K562 (cell line): ENCODE data around the gene NLRX1. TPM values are rescaled to one million over a fixed set of nuclear protein-coding genes. Genes with fewer than 3 reads are reported as not detected.
A peak's percentile ranks its signal among the peaks of the same experiment; 100 is the strongest.

Experiments used
- ATAC-seq: fragments of 200-7000 bp; cut with Tn5 transposase; 3 replicates; pipeline ENCODE4 v1.9.1; 2020; ENCODE audit warnings: moderate library complexity
- BruUV-seq: library from RNA; stranded (reverse); fragments of 400-500 nt; replicated peaks from 2 replicates; lab custom pipeline; 2021; lab: Mats Ljungman, UMichigan
- CTCF ChIA-PET: fragments of 300-600 bp; formaldehyde crosslinking; extraction: SDS; loops from one replicate; lab custom pipeline; 2021; ENCODE audit warnings: low intra/inter-chr PET ratio; lab: Yijun Ruan, JAX
- POLR2A ChIA-PET: fragments of 300-600, 350-650 bp; sonication (Branson Sonifier 250); formaldehyde crosslinking; extraction: SDS; loops from one replicate; lab custom pipeline; 2021; ENCODE audit warnings: antibody characterized with exemption, inconsistent platforms; lab: Yijun Ruan, JAX
- DNase-seq, 4 experiments: peaks; one replicate each; pipeline versions ENCODE4 v3.0.0 to v3.0.0-alpha.2; 2011 to 2018; ENCODE audit warnings: low spot score in 3 of 4, mixed read lengths in 3 of 4; ENCODE audit errors: extremely low read depth in 1 of 4
- FAIRE-seq: peaks from 2 replicates; lab custom pipeline; 2011; peaks lifted over from hg19 to GRCh38; lab: Jason Lieb, UNC
- H2AFZ ChIP-seq: 2 replicates; pipeline ENCODE4 v1.6.0; 2011; ENCODE audit warnings: low read depth, low read length, control low read depth, inconsistent platforms
- H3K27ac ChIP-seq: fragments of 200-600 bp; 3 replicates; pipeline ENCODE4 v1.8.0; 2011; ENCODE audit warnings: low read depth, mild to moderate bottlenecking, control low read depth, inconsistent platforms, low read length, moderate library complexity, mixed read lengths; ENCODE audit errors: extremely low read depth
- H3K27me3 ChIP-seq, 2 experiments: fragments of 300-600 bp in 1 of 2; 2 replicates in 1 of 2; 3 replicates in 1 of 2; pipeline versions ENCODE4 v1.6.0 to v1.8.0; 2011; ENCODE audit warnings: inconsistent platforms in 2 of 2, low read length in 2 of 2, mild to moderate bottlenecking in 1 of 2, mixed read lengths in 1 of 2, moderate library complexity in 1 of 2; ENCODE audit not compliant: control insufficient read depth in 2 of 2, insufficient read depth in 2 of 2
- H3K36me3 ChIP-seq: fragments of 300-600 bp; 3 replicates; pipeline ENCODE4 v1.8.0; 2011; ENCODE audit warnings: mild to moderate bottlenecking, low read length, inconsistent platforms; ENCODE audit not compliant: control insufficient read depth, insufficient read depth
- H3K4me1 ChIP-seq, 2 experiments: fragments of 200-600 bp in 1 of 2; replicated peaks in 1 of 2; 2 replicates in 1 of 2; 3 replicates in 1 of 2; pipeline versions ENCODE4 v1.5.1 to v1.8.0; 2011; ENCODE audit warnings: inconsistent platforms in 2 of 2, low read length in 2 of 2, mild to moderate bottlenecking in 1 of 2, mixed read lengths in 1 of 2, moderate library complexity in 1 of 2; ENCODE audit not compliant: control insufficient read depth in 2 of 2, insufficient read depth in 2 of 2
- H3K4me2 ChIP-seq: 2 replicates; pipeline ENCODE4 v1.6.1; 2011; ENCODE audit warnings: low read length, control low read depth, inconsistent platforms, mixed read lengths; ENCODE audit not compliant: insufficient read depth
- H3K4me3 ChIP-seq: fragments of 200-600 bp; sonication (generic), shearing (Covaris generic); 2 replicates; pipeline ENCODE4 v1.5.1; 2016; ENCODE audit warnings: control low read depth, inconsistent platforms
- H3K79me2 ChIP-seq: fragments of 200-600 bp; 3 replicates; pipeline ENCODE4 v1.8.0; 2011; ENCODE audit warnings: low read length, inconsistent platforms; ENCODE audit not compliant: control insufficient read depth, insufficient read depth
- H3K9ac ChIP-seq, 2 experiments: 2 replicates each; pipeline versions ENCODE4 v1.6.0 to v1.6.1; 2011; ENCODE audit warnings: low read depth in 2 of 2, low read length in 2 of 2, control low read depth in 1 of 2, inconsistent platforms in 1 of 2, mild to moderate bottlenecking in 1 of 2, mixed read lengths in 1 of 2; ENCODE audit not compliant: insufficient read depth in 1 of 2
- H3K9me1 ChIP-seq: one replicate; pipeline ENCODE4 v1.6.0; 2011; ENCODE audit warnings: inconsistent platforms, mild to moderate bottlenecking, low read length, moderate library complexity; ENCODE audit not compliant: control insufficient read depth, insufficient read depth
- H3K9me3 ChIP-seq: replicated peaks from 2 replicates; pipeline ENCODE4 v1.5.1; 2011; ENCODE audit warnings: low read depth, low read length, inconsistent platforms; ENCODE audit not compliant: control insufficient read depth, insufficient read depth
- H4K20me1 ChIP-seq: replicated peaks from 2 replicates; pipeline ENCODE4 v1.6.1; 2011; ENCODE audit warnings: low read length, inconsistent platforms, mixed read lengths; ENCODE audit not compliant: control insufficient read depth, insufficient read depth
- BCLAF1 ChIP-seq, 2 experiments: fragments of 450-650 bp in 1 of 2; IDR thresholded peaks; 2 replicates each; pipeline ENCODE4 v1.6.1; 2011 to 2017; ENCODE audit warnings: low read depth in 2 of 2, antibody characterized with exemption in 1 of 2, borderline replicate concordance in 1 of 2, low read length in 1 of 2, mild to moderate bottlenecking in 1 of 2, mixed read lengths in 1 of 2; ENCODE audit not compliant: control insufficient read depth in 1 of 2
- BRF1 ChIP-seq: IDR thresholded peaks from 3 replicates; pipeline ENCODE4 v1.6.1; 2011; ENCODE audit warnings: borderline replicate concordance, mild to moderate bottlenecking; ENCODE audit not compliant: insufficient read length; ENCODE audit errors: extremely low read depth
- C11orf30 ChIP-seq: fragments of 450-650 bp; IDR thresholded peaks from 2 replicates; pipeline ENCODE4 v1.6.1; 2016; ENCODE audit warnings: low read depth, mild to moderate bottlenecking
- CBFA2T2 ChIP-seq: fragments of 450-650 bp; conservative IDR thresholded peaks from 2 replicates; pipeline ENCODE4 v1.6.1; 2017; ENCODE audit warnings: mild to moderate bottlenecking
- HMG20A ChIP-seq: fragments of 450-650 bp; formaldehyde crosslinking; conservative IDR thresholded peaks from 2 replicates; pipeline ENCODE4 v1.4.0; 2020; ENCODE audit warnings: mild to moderate bottlenecking, mixed read lengths
- KLF10 ChIP-seq: fragments of 250-450 bp; sonication (Bioruptor Pico); IDR thresholded peaks from 2 replicates; pipeline ENCODE4 v1.6.1; 2021; ENCODE audit warnings: matching md5 sums
- NCOA1 ChIP-seq: fragments of 450-650 bp; IDR thresholded peaks from 2 replicates; pipeline ENCODE4 v1.6.1; 2016; ENCODE audit warnings: low read depth
- POLR3A ChIP-seq: IDR thresholded peaks from 2 replicates; pipeline ENCODE4 v1.6.1; 2011; ENCODE audit warnings: borderline replicate concordance, mild to moderate bottlenecking, moderate library complexity; ENCODE audit not compliant: insufficient read length, insufficient read depth; ENCODE audit errors: extremely low read depth
- RAD51 ChIP-seq: fragments of 450-650 bp; IDR thresholded peaks from 2 replicates; pipeline ENCODE4 v1.7.1; 2016; ENCODE audit warnings: low read depth, mild to moderate bottlenecking, borderline replicate concordance
- SIN3B ChIP-seq: fragments of 450-650 bp; IDR thresholded peaks from 2 replicates; pipeline ENCODE4 v1.6.1; 2017; ENCODE audit warnings: low read depth, mild to moderate bottlenecking, moderate library complexity
- TFE3 ChIP-seq: fragments of 450-650 bp; formaldehyde crosslinking; IDR thresholded peaks from 2 replicates; pipeline ENCODE4 v1.4.0; 2020; ENCODE audit warnings: mild to moderate bottlenecking, mixed read lengths
- TOE1 ChIP-seq, 2 experiments: fragments of 450-650 bp in 1 of 2; sonication (generic) in 1 of 2; formaldehyde crosslinking in 1 of 2; IDR thresholded peaks; 2 replicates each; pipeline versions ENCODE4 v1.7.1 to v1.8.0; 2016 to 2022; ENCODE audit warnings: borderline replicate concordance in 2 of 2, mild to moderate bottlenecking in 2 of 2, antibody characterized with exemption in 1 of 2, inconsistent platforms in 1 of 2, low read depth in 1 of 2, missing genetic modification reagents in 1 of 2, moderate library complexity in 1 of 2
- USF1 ChIP-seq: sonication (generic); formaldehyde crosslinking; IDR thresholded peaks from 2 replicates; pipeline ENCODE4 v1.9.0; 2022; ENCODE audit warnings: mild to moderate bottlenecking, missing genetic modification reagents
- USF2 ChIP-seq: sonication (generic); formaldehyde crosslinking; IDR thresholded peaks from 2 replicates; pipeline ENCODE4 v1.5.0; 2020; ENCODE audit warnings: missing genetic modification reagents
- ZNF551 ChIP-seq: fragments of 250-450 bp; sonication (Bioruptor Pico); IDR thresholded peaks from 2 replicates; pipeline ENCODE4 v1.5.0; 2021; ENCODE audit warnings: mild to moderate bottlenecking, moderate library complexity
- WGBS: fragments of 100-300 bp; shearing (Covaris generic); methylation state at CpG from one replicate; pipeline ENCODE4 v1.1.6; 2016; ENCODE audit warnings: low coverage, mixed read lengths; ENCODE audit not compliant: insufficient coverage; ENCODE audit errors: missing lambda C conversion rate; 5-methylcytosine and 5-hydroxymethylcytosine counted together
- in situ Hi-C: fragments of 300-500 bp; cut with MboI; formaldehyde crosslinking; loops from 4 replicates; pipeline ENCODE4 v1.15.0; 2018; ENCODE audit warnings: inconsistent platforms, mixed read lengths
- intact Hi-C: fragments of 100-400 bp; cut with micrococcal nuclease; formaldehyde crosslinking; loops from 2 replicates; pipeline ENCODE4 v1.14.2; 2022
- polyA plus RNA-seq, 8 experiments: library from polyadenylated mRNA; depleted of rRNA in 4 of 8; stranded (reverse) in 5 of 8; unstranded in 3 of 8; fragments of >200 nt; fragmentation: Nextera tagmentation in 2 of 8; fragmentation: Illumina TruSeq in 1 of 8; extraction: Ambion mirVana in 2 of 8; extraction: Trizol in 1 of 8; gene quantifications; 2 replicates each; pipeline versions ENCODE4 v1.2.1 to v1.2.3, GENCODE V29; 2011 to 2014; ENCODE audit warnings: inconsistent platforms in 1 of 8, missing spikeins in 1 of 8
- total RNA-seq, 7 experiments: library from RNA; depleted of rRNA in 6 of 7; stranded (reverse); fragments of >200 nt in 6 of 7; fragmentation: Illumina TruSeq in 2 of 7; extraction: Trizol in 2 of 7; gene quantifications; 2 replicates each; pipeline versions ENCODE4 v1.2.1 to v1.2.3, GENCODE V29; 2011 to 2021; ENCODE audit warnings: low replicate concordance in 1 of 7

Gene NLRX1
- total and polyA plus RNA-seq, 9 of the 15 experiments (the other 6 are each of a cell fraction or from before 2014, with no cell fraction given), result 0.04 to 2.3 (median 0.69) TPM

- BruUV-seq, result no TSS peak
- no peak overlapping the region for H3K4me3 ChIP-seq
- no peaks in the 10 kb centered on the region for H3K27me3 ChIP-seq
- no peak overlapping the region for H3K4me2 ChIP-seq
- H3K4me1 ChIP-seq, result peaks cover 0 to 3% of the 10 kb centered on the region in 2 experiments; a peak in 2 of 5 replicates
- no peak for ATAC-seq
- DNase-seq, result no peak
- H2AFZ ChIP-seq, result no peak overlapping the region
- no peaks in the 10 kb centered on the region for H3K9me3 ChIP-seq
- no peak overlapping the region for H3K27ac ChIP-seq
- POLR2A ChIA-PET, result no interaction called here
- no peaks in the 10 kb centered on the region for H3K9me1 ChIP-seq
- H3K36me3 ChIP-seq, result no peaks in the 10 kb centered on the region
- in situ Hi-C loops (loop anchor here (5.0 kb wide), 1 partner anchor 97 kb away; the partner anchor contains the start of gene DPAGT1), intact Hi-C loops (no loop called here)
- CTCF ChIA-PET, result interaction anchor here (0.7 kb wide), 1 partner anchor 46 kb away, joined by 3 read pairs; no protein-coding TSS in a partner anchor
- no peaks in the 10 kb centered on the region for H3K79me2 ChIP-seq
- no peaks in the 10 kb centered on the region for H4K20me1 ChIP-seq
- H3K9ac ChIP-seq, result no peak overlapping the region; a peak in 1 of 4 replicates
- FAIRE-seq, result no peak
- WGBS, result 67% methylated on average over 6 of the region's 6 CpGs
- TF ChIP-seq CBFA2T2 (0 out of 2 replicates have a peak, but pooled peaks have one; percentile 37), TOE1 (IDR thresholded peaks at IDR 0.05; ENCODE audit: borderline replicate concordance) (peak; percentile 85; the same call in 1 of the 2 replicates), TOE1 (CRISPR knock-in tag; IDR thresholded peaks at IDR 0.05; ENCODE audit: borderline replicate concordance, low read depth) (no peak), USF1 (CRISPR knock-in tag) (peak; percentile 57), USF2 (peak; percentile 63; the same call in 1 of the 2 replicates), POLR3A (no peak), SIN3B (no peak), TFE3 (CRISPR knock-in tag) (peak; percentile 86), ZNF551 (CRISPR knock-in tag) (no peak), C11orf30 (no peak), NCOA1 (no peak), RAD51 (peak; percentile 83), BRF1 (no peak), BCLAF1 (IDR thresholded peaks at IDR 0.05; ENCODE audit: borderline replicate concordance in 1 of 2, control insufficient read depth in 1 of 2, low read depth in 2 of 2, low read length in 1 of 2) (no peak), HMG20A (no peak), KLF10 (CRISPR knock-in tag) (no peak)
These were observed 30.4 kb downstream of the NLRX1 start for GRCh38 chr11:119198925-119199324.
